ENCODE results near the gene AGAP1.

DNA sequence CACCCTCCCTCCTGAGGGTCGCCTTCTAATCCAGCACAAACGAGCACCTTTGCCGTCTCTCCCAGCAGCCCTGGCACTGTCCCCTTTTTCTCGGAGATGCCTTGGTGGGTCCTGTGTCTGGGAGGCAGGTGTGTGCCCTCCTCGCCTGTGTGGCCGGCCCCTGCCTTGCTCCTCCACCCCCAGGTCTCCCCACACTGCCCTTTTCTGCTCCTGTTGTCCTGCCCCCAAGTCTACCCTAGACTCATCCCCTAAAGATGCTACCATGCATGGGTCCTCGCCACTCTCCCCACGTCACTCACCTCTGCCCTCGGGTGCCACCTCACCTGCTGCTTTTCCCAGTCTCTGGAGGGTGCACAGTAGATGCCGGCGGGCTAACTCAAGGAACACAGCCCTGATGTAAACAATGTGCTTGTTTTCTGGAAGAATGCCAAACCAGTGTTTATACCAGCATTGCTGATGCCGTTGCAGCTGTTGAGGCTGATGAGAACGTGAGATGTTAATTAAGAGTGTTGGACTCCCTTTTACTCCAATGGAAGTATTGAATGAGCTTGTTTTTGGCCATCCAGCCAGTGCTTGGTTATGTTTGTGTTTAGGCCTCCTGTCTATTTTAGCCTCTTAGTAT is 223.1 kb downstream of the AGAP1 start:
- no peak for TF ChIP-seq POLR2A (IDR thresholded peaks at IDR 0.05)
- TF ChIP-seq, protein P1, sequence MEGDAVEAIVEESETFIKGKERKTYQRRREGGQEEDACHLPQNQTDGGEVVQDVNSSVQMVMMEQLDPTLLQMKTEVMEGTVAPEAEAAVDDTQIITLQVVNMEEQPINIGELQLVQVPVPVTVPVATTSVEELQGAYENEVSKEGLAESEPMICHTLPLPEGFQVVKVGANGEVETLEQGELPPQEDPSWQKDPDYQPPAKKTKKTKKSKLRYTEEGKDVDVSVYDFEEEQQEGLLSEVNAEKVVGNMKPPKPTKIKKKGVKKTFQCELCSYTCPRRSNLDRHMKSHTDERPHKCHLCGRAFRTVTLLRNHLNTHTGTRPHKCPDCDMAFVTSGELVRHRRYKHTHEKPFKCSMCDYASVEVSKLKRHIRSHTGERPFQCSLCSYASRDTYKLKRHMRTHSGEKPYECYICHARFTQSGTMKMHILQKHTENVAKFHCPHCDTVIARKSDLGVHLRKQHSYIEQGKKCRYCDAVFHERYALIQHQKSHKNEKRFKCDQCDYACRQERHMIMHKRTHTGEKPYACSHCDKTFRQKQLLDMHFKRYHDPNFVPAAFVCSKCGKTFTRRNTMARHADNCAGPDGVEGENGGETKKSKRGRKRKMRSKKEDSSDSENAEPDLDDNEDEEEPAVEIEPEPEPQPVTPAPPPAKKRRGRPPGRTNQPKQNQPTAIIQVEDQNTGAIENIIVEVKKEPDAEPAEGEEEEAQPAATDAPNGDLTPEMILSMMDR (IDR thresholded peaks at IDR 0.05): no peak
